NB4 (cell line): Measurements from ENCODE around the gene FKBP6.
"Not testable (repeated sequence)": the region's sequence is repeated elsewhere in the genome, so short reads cannot be mapped to it uniquely, and the experiment has no call there.

ENCODE experiments used
- DNase-seq: peaks from one replicate; pipeline ENCODE4 v3.0.0; 2010; ENCODE audit warnings: low read depth
- H3K4me3 ChIP-seq: one replicate; pipeline ENCODE4 v1.5.1; 2011; ENCODE audit warnings: mild to moderate bottlenecking, low read depth, low read length, moderate library complexity
- CTCF ChIP-seq: IDR thresholded peaks from one replicate; pipeline ENCODE4 v1.5.1; 2012; ENCODE audit warnings: low read depth, low read length
- MAX ChIP-seq: IDR thresholded peaks from 2 replicates; pipeline ENCODE4 v1.6.1; 2011; ENCODE audit warnings: low read depth, low read length
- MYC ChIP-seq: IDR thresholded peaks from 2 replicates; pipeline ENCODE4 v1.6.1; 2011; ENCODE audit warnings: low read depth, low read length
- POLR2A ChIP-seq: IDR thresholded peaks from 2 replicates; pipeline ENCODE4 v1.6.1; 2011; ENCODE audit warnings: mild to moderate bottlenecking; ENCODE audit not compliant: insufficient read length; ENCODE audit errors: extremely low read depth

The FKBP6 gene

GRCh38 chr7:73327922-73328321 is at the start of gene FKBP6, which contains the start of gene TRIM50:
TSS of gene FKBP6 (plus strand) at chr7:73328161. CDS start at chr7:73328429, 268 bp downstream.
TSS of gene TRIM50 (minus strand) at chr7:73328082. CDS start at chr7:73324787, 3,295 bp downstream.
- not testable (repeated sequence) for DNase-seq, H3K4me3 ChIP-seq

GRCh38 chr7:73297235-73297634 is 30.7 kb upstream of the FKBP6 start:
- not testable (repeated sequence) for H3K4me3 ChIP-seq, DNase-seq

- not testable (repeated sequence) for DNase-seq, H3K4me3 ChIP-seq
Observed at GRCh38 chr7:73297706-73298105, 30.3 kb upstream of the FKBP6 start.

- not testable (repeated sequence) for DNase-seq, H3K4me3 ChIP-seq
Observed at GRCh38 chr7:73299812-73300211, 28.1 kb upstream of the FKBP6 start.

GRCh38 chr7:73301108-73301507 is 26.9 kb upstream of the FKBP6 start:
- not testable (repeated sequence) for DNase-seq, H3K4me3 ChIP-seq

GRCh38 chr7:73302846-73303245 is 25.1 kb upstream of the FKBP6 start:
- DNase-seq, H3K4me3 ChIP-seq: not testable (repeated sequence)

- no peak overlapping the region for H3K4me3 ChIP-seq
- DNase-seq: no peak
- TF ChIP-seq CTCF (no peak), MAX (no peak), POLR2A (no peak), MYC (no peak)
Observed at GRCh38 chr7:73303546-73303945, 24.4 kb upstream of the FKBP6 start.

GRCh38 chr7:73304071-73304470 is 23.9 kb upstream of the FKBP6 start:
- no peak for DNase-seq
- H3K4me3 ChIP-seq: peak overlapping the region; percentile 21
- no peak for TF ChIP-seq CTCF
- TF ChIP-seq MYC: no peak
- TF ChIP-seq POLR2A: no peak
- TF ChIP-seq MAX: no peak

- DNase-seq: peak; percentile 95
- H3K4me3 ChIP-seq: peak overlapping the region; percentile 21
- TF ChIP-seq CTCF: peak; percentile 74
Observed at GRCh38 chr7:73304612-73305387, 23.2 kb upstream of the FKBP6 start.

- TF ChIP-seq MYC (no peak), POLR2A (no peak), MAX (no peak), CTCF (no peak)
- peak overlapping the region; percentile 82 for H3K4me3 ChIP-seq
- DNase-seq: no peak
Observed at GRCh38 chr7:73307436-73307835, 20.5 kb upstream of the FKBP6 start.
